Gastroesophageal sphincter (tissue), 3 donors: ENCODE data around the gene COL26A1.

Source experiments
- POLR2AphosphoS5 ChIP-seq: sonication (generic); formaldehyde crosslinking; IDR thresholded peaks from one replicate; pipeline ENCODE4 v1.6.1; 2017; ENCODE audit warnings: antibody characterized with exemption
- TF ChIP-seq, protein P1 (sequence below), 4 experiments: fragments of 200-600 bp in 2 of 4; fragments of 450-650 bp in 2 of 4; sonication (generic) in 1 of 4; IDR thresholded peaks; one replicate each; pipeline ENCODE4 v1.5.1; 2017 to 2019; ENCODE audit warnings: antibody characterized with exemption in 4 of 4, mild to moderate bottlenecking in 2 of 4, moderate library complexity in 2 of 4

- TF ChIP-seq, protein P1, sequence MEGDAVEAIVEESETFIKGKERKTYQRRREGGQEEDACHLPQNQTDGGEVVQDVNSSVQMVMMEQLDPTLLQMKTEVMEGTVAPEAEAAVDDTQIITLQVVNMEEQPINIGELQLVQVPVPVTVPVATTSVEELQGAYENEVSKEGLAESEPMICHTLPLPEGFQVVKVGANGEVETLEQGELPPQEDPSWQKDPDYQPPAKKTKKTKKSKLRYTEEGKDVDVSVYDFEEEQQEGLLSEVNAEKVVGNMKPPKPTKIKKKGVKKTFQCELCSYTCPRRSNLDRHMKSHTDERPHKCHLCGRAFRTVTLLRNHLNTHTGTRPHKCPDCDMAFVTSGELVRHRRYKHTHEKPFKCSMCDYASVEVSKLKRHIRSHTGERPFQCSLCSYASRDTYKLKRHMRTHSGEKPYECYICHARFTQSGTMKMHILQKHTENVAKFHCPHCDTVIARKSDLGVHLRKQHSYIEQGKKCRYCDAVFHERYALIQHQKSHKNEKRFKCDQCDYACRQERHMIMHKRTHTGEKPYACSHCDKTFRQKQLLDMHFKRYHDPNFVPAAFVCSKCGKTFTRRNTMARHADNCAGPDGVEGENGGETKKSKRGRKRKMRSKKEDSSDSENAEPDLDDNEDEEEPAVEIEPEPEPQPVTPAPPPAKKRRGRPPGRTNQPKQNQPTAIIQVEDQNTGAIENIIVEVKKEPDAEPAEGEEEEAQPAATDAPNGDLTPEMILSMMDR (IDR thresholded peaks at IDR 0.05), result no peak
- TF ChIP-seq POLR2AphosphoS5, result no peak
These were observed 198.2 kb downstream of the COL26A1 start for GRCh38 chr7:101560856-101561255.
